ENCODE data around the gene CRCP.
"Not testable (repeated sequence)": the region's sequence is repeated elsewhere in the genome, so short reads cannot be mapped to it uniquely, and the experiment has no call there.

The CRCP gene

GRCh38 chr7:66114743-66115649 is at the start of gene CRCP:
CRCP (plus strand) TSS chr7:66114847; CDS start chr7:66114963, 116 bp downstream.
- no peak for DNase-seq (ENCODE audit: extremely low read depth, low read depth)
- TF ChIP-seq, protein P1, sequence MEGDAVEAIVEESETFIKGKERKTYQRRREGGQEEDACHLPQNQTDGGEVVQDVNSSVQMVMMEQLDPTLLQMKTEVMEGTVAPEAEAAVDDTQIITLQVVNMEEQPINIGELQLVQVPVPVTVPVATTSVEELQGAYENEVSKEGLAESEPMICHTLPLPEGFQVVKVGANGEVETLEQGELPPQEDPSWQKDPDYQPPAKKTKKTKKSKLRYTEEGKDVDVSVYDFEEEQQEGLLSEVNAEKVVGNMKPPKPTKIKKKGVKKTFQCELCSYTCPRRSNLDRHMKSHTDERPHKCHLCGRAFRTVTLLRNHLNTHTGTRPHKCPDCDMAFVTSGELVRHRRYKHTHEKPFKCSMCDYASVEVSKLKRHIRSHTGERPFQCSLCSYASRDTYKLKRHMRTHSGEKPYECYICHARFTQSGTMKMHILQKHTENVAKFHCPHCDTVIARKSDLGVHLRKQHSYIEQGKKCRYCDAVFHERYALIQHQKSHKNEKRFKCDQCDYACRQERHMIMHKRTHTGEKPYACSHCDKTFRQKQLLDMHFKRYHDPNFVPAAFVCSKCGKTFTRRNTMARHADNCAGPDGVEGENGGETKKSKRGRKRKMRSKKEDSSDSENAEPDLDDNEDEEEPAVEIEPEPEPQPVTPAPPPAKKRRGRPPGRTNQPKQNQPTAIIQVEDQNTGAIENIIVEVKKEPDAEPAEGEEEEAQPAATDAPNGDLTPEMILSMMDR (IDR thresholded peaks at IDR 0.05; ENCODE audit: low read depth, low read length): peak; percentile 58

- TF ChIP-seq, protein P1 (IDR thresholded peaks at IDR 0.05; ENCODE audit: low read depth, low read length): no peak
- DNase-seq (ENCODE audit: extremely low read depth, low read depth): no peak
Observed at GRCh38 chr7:66069732-66070131, 44.9 kb upstream of the CRCP start.

DNA sequence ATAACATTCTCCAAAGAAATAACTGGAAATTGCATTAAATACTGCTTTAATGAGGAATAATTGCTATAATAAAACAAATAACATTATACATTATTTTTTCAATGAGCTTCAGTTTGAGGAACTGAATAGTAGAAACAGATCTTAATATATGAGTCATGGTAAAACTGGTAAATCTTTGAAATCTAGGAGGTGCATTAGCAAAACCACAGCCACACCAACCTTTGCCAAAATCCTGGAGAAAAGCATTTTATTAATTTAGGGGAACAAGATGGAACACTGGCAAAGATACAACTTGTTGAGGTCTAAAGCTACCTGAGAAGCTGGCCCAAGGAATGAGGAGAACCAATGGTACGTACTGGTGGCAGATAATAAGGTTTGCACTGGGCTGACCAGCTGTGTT is 44.4 kb upstream of the CRCP start:
- TF ChIP-seq, protein P1 (IDR thresholded peaks at IDR 0.05; ENCODE audit: low read depth, low read length): no peak
- DNase-seq (ENCODE audit: extremely low read depth, low read depth): no peak

GRCh38 chr7:66072208-66072607 is 42.4 kb upstream of the CRCP start:
- not testable (repeated sequence) for DNase-seq (ENCODE audit: extremely low read depth, low read depth)

- TF ChIP-seq, protein P1 (IDR thresholded peaks at IDR 0.05; ENCODE audit: low read depth, low read length): no peak
- DNase-seq (ENCODE audit: extremely low read depth, low read depth): peak; percentile 57
Observed at GRCh38 chr7:66075590-66076461, 38.8 kb upstream of the CRCP start, which contains the start of gene ASL. ASL (plus strand) TSS chr7:66075819; CDS start chr7:66076082, 263 bp downstream.

DNA sequence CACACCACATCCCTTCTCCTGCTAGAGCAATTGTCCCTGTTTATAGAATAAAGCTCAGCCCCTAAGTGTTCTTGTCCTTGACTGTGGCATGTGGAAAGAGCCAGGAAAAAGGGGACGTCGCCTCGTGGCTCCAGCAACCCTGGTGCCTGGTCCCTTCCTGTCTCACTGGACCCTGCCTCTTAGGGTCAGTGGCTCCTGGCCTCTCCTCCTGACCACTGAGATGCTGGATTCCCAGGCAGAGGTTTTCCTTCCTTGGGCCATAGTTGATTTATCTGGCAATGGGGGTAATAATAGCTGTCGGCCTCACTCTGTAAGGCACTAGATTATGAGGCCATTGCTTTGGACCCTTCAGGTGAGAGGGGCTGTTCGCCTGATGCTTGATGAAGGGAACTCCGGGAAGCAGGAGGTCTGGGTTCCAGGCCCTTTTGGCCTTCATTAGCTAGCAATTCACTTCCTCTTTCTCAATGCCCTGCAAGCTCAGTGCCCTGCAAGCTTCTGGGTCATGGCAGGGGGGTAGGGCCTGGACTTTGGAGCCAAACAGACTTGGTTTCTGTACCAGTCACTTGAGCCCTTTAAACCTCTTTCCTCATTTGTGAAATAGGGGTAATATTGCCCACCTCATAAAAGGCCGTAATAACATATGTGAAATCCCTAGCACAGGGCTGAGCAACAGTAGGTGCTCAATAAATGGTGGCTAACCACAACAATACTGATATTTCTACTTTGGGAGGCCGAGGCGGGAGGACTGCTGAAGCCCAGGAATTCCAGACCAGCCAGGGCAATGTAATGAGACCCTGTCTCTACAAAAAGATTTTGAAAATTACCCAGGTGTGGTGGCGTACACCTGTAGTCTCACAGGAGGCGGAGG is 38.0 kb upstream of the CRCP start:
- DNase-seq (ENCODE audit: extremely low read depth, low read depth): no peak
- TF ChIP-seq, protein P1 (IDR thresholded peaks at IDR 0.05; ENCODE audit: low read depth, low read length): no peak

- TF ChIP-seq, protein P1 (IDR thresholded peaks at IDR 0.05; ENCODE audit: low read depth, low read length): no peak
- DNase-seq (ENCODE audit: extremely low read depth, low read depth): no peak
Observed at GRCh38 chr7:66078067-66078466, 36.6 kb upstream of the CRCP start.
